Inferior parietal cortex (tissue), 1 donor: ENCODE measurements around the gene PARVB.
A peak's percentile ranks its signal among the peaks of the same experiment; 100 is the strongest.

Experiments
- DNase-seq: peaks from one replicate; pipeline ENCODE4 v3.0.0-alpha.2; 2016; ENCODE audit errors: extremely low spot score

Gene PARVB

DNA sequence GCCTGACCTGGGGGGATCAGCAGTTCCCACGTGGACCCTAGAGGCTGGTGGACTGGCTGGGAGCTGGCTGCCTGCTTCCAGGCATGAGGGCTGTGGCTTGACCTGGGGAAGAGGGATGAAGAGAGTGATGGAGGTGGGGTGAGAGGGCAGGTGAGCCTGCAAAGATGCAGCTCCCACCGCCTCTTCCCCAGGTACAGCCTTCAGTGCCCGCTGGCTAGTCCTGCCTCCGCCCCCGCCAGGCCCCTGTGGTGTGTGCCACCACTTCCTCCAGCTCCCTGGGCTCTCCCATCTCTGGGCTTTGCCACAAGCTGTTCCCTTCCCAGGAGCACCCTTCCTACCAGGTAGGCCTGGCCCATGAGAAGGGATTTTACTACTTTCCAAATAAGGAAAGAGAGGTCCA, 175.8 kb downstream of the PARVB start:
- no peak for DNase-seq

DNA sequence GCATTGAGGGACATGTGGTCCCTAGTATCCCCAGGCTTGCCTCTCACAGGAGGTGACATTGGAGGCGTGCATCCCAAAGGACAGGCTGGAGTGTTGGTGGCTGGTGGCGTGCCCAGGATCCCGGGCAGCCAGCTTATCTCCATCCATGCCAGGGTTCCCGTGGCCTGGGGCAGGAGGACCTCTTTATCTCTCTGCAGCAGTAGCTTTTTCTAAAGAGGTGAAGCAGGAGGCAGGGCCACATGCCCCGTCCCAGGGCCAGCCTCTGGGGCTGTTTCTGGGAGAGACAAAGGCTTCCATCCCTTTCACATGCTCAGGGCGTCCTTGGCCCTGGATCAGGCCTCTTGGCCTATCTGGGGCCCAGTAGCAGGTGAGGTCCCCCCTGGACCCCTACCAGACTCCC, 176.3 kb downstream of the PARVB start:
- DNase-seq, result no peak

DNA sequence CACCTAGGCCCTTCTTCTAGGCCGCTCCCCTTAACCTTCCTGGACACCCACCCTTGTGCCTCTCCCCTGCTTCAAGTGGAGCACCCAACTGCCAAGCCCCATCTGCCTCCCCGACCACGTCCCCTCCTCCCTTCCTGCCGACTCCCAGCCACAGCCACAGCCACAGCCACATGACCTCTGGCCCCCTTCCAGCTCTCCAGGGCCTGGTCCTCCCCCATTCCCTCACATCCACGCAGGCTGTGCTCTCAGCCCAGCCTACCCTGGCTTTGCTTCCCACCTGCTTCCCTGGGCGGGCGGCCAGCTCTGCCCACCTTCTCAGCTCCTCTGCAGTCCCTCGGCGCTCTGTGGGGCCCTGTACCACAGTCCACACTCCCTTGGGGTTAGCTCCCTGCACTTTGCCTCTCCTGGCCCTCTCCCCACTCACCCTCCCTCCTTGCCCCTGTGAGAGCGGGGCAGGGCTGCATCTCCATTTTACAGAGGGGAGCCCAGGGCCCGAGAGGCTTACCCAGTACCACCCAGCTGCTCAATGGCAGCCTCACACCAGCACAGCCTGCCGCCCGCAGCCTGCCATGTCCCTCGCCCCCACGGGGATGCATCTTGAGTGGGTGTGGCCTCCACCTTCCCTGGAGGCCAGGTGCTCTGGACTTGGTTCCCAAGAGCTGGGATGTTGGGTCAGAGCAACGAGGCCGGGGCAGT, 176.9 kb downstream of the PARVB start:
- DNase-seq, result no peak

DNA sequence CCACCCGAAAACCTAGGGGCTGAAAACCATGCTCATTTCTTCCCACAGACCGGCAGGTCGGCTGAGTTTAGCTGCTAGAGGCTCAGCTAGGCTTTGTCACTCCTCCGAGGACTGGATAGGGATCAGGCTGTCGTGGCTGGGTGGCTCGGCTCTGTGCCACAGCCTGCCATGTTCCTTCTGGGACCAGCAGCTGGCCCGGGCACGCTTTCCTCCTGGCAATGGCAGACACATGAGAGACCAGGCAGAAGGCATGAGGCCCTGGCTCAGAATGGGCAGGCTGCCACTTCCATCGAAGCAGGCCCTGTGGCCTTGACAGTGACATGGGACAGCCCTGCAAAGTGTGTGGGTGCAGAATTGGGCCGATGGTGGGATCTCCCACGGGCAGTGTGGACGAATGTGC, 177.6 kb downstream of the PARVB start:
- DNase-seq, result no peak

DNA sequence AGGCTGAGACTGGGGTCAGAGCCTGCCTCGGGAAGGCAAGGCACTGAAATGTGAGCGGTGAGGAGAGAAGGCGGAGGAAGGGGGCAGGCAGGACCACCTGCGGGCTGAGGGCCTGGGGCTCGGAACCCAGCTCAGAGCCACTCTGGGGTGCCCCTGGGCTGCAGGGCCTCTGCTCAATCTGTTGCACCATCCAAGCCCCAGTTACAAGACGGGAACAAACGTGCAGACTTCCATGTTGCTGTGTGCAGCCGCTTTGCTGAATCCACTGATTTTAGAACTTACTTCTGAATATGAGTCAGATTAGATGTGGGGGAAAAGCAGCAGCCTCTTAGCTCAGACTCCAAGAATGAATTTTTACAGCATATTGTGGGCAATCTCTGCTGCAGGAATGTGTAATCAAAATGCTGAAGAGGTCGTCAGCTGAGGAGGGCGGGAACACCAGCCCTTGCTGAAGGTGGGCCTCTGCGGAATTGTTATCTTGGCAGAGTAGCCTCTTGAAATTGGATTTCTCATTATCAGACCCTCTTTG, 178.2 kb downstream of the PARVB start:
- peak; percentile 27 for DNase-seq

DNA sequence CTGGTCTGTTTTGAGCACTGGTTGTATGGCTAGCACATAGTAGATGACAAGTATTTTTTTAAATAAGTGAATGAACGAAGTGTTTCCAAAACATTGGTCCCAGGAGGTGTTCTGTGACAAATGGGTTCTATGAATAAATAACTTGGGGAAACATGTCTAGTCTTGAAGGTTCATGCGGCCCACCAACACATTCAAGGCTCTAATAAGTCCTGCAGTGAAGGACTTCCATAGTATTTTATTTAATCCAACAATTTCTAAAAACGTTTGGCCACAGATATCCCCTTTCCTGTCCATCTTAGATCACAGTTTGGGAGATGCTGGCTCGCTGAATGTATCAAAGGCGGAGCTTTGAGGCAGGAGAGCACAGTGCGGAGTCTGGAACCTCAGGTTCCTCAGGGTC, 179.1 kb downstream of the PARVB start:
- DNase-seq, result no peak

DNA sequence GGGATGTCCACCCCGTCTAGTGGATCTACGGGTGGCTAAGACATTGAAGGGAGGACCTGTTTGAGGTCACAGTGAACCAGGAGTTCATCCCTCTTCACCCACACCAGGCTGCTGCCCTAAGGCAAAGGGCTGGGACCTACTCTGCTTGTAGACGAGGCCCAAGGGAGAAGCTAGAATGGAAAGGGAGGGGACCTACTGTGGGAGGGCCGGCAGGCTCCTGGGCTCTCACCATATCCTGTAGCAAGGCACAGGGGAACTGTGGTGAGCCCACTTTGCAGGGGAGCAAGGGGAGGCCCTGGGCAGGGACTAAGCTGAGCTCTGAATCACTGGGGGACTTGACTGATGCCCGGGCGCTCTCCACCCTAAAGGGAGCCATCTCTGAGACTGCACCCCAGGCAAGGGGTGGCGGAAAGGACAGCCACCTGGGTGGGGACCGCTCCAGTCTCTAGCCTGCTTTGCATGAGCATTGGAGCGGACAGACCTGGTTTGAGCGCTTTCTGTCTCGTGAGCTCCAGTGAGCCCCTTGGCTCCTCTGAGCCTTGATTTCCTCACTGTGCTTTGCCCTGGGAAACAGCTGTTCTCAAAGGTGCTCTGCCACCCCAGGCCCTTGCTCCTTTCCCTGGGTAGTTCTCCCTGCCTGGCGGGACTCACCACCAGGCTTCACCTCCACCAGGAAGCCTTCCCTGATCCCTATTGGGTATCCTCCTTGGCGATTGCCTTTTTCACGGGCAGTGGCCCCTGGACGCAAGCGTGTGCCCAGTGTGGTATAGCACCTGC, 180.8 kb downstream of the PARVB start:
- no peak for DNase-seq

DNA sequence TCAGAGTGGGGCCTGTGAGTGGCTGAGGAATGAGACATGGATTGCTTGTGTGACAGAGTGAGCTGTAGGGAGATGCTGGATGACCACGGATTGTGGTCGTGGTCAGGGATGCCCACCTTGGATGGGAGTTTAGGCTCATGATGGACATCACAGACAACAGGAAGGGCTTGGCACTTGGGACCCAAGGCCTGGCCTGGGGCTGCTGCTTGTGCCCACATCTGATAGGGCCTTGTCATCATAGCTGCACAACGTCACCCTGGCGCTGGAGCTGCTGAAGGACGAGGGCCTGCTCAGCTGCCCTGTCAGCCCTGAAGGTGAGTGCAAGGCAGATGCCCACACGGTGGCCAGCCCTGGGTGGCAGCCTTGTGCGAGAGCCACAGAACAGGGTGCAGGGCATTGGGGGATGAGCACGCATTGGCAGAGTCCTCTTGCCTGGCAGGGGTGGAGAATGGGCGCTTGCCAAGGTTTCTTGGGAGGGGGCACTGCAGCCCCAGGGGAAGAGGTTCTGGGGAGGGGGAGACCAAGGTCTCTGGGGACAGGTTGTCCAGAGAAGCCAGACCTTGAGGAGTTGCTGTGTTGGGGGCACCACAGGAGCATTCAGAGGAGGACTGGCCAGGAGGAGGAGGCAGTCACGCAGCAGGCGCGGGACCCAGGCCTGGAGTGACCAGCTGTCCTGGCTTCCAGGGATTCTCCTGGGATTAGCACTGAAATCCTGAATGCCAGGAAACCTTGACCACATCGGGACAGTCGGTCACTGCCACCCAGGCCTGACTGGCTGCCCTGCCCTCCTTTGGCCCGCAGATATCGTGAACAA, 181.6 kb downstream of the PARVB start:
- no peak for DNase-seq

DNA sequence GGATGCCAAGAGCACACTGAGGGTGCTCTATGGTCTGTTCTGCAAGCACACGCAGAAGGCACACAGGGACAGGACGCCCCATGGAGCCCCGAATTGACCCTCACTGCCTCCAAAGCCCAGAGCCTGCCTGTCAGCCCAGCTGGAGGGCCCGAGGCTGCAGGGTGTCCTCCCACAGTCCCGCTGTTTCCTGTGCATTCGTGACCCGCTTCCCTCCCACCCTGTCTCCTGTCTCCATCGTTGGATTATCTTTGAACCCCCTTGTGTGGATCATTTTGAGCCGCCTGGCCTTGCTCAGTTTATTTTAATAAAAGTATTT, 182.2 kb downstream of the PARVB start:
- no peak for DNase-seq

DNA sequence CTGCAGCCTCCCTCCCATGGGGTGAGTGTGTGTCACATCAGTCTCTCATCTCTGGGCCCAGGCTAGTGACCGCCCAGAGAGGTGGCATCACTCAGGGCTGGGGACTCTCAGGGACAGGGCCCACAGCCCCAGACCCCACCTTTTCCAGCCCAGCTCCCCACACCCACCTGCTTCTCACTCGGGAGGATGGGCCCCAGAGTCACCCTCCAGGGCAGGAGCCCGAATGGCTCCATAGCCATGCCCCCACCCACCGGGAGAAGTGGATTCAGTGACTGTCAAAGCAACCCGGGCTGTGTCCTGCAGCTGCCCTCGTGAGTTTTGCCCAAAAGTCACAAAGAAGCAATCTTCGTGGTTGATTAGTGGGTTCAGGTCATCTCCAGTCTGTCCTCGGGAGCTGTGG, 182.6 kb downstream of the PARVB start:
- no peak for DNase-seq

DNA sequence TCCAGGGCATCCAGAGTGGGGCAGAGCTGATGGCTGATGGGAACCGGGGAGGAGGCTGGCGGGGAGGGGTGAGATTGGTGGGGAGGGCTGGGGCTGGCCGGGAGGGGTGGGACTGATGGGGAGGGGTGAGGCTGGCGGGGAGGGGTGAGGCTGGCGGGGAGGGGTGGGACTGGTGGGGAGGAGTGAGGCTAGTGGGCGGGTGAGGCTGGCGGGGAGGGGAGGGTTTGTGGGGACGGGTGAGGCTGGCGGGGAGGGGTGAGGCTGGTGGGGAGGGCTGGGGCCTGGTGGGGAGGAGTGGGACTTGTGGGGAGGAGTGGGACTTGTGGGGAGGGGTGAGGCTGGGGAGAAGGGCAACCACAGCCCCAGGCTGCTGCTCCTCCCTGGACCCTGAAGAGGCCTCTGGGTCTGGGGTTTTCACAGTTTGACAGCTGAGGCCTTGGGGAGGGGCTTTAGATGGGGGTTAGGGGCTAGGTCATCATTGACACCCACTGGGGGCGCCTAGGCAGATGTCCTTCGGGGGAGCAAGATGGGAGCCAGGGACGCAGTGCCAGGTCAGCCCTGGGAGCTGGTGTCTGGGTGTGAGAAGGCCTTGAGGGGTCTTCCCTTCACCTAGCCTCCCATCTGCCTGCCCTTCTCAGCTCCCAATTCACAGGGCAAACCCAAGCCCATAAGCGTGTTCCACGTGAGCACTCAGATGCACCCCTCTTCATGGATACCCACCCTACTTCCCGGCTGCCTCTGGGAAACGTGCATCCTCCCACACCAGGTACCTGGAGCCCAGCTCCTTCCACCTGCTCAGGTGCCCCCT, 183.3 kb downstream of the PARVB start:
- DNase-seq, result no peak

DNA sequence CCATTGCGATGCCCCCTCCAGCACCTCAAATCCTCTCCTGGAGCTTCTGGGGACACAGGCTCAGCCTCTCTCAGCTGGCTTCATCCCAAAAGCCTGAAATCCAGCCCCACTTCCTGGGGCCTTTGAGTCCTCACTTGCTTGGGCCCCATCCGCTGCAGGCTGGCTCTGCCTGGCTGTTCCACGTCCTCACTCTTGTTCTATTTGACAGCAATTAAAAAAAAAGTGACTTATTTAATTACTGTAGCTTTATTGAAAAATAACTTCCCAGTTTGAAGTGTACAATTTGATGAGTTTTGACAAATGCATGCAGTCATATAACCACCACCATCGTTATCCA, 183.8 kb downstream of the PARVB start:
- no peak for DNase-seq

DNA sequence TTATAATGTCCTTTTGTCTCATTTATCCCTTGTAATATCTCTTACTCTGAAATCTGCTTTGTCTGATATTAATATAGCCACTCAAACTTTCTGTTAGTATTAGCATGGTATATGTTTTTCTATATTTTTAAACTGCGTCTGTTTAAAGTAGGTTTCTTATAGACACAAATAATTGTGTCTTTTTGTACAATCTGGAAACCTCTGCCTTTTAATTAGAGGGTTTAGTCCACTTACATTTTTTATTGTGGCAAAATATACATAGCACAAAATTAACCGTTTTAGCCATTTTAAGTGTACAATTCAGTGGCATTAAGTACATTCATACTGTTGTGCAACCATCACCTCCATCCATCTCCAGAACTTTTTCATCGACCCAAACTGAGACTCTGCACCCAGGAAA, 185.2 kb downstream of the PARVB start:
- DNase-seq, result no peak

DNA sequence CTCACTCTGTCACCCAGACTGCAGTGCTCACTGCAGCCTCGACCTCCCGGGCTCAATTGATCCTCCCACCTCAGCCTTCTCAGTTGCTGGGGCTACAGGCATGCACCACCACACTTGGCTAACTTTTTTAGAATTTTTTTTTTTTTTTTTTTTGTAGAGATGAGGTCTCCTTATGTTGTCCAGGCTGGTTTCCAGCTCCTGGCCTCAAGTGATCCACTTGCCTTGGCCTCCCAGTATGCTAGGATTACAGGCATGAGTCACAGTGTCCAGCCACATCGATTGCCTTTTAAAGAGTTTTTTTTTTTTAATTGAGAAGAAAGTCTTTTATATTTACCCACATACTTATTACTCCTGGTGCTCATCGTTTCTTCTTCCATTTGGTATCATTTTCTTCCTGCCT, 186.6 kb downstream of the PARVB start:
- no peak for DNase-seq

DNA sequence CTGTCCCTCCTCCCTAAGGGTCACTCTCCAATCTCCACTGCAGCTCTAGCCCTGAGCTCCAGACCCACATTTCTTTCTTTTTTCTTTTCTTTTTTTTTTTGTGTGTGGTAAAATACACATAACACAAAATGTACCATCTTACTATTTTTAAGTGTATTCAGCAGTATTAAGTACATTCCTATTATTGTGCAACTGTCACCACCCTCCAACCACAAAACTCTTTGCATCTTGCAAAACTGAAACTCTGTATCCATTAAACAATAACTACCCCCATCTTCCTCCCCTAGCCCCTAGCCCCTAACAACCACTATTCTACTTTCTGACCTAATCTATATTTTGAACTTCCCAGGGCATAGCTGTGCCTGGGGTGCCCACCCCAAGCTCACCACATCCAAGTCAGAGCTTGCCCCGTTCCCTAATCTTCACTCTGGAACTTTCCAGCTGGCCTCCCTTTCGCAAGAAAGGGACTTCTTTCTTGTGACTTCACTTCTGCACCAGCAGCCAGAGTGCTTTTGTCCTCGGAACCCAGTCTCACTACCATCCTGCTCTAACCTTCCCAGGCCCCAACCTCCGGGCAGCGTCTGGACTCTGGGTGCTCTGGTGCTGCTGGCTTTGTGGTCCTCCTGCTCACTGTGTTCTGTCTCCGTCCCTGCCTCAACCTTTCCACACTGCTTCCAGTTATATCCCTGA, 187.3 kb downstream of the PARVB start:
- DNase-seq, result no peak

DNA sequence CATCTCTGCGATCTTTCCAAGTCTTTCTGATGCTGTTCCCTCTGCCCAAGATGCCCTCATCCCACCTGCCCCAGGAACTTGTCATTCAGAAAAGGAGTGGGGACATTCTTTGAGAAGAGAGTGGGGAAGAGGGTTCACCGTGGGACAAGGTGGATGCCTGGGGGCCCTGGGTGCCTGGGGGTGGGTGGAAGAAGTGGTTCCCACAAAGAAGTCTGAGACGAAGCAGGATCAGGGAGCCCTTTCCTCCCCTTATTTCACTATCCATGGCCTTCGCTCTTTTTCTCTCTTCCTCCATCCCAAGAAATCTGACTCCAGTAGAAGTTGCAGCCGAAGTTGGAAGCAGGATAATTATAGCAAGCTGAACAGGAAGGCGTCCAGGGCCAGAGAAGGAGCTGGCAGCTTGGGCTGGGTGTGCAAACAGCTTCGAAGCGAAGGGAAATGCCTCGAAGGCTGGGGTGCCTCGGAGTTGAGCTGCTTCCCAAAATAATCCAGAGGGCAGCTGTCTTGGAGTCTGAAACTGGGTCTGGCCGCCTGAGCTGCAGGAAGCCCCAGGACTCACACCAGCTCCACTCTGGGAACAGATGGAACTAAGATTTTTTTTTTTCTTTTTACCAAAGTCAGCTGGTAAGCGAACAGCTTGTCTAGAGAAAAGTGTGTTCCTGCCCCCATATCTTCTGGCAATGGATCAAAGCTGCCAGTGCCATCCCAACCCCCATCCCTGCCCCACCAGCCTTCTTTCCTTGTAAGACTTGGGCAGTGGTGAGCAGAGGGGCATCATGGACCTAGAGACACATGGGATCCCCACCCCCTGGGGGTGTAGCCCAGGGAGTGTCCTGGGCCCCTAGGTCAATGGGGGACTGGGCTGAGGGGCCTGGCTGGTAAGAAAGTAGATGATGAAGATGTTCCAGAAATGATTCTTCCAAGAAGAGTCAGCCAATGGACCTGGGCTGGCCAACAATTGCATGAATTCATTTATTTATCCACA, 188.1 kb downstream of the PARVB start:
- DNase-seq, result peak; percentile 50

DNA sequence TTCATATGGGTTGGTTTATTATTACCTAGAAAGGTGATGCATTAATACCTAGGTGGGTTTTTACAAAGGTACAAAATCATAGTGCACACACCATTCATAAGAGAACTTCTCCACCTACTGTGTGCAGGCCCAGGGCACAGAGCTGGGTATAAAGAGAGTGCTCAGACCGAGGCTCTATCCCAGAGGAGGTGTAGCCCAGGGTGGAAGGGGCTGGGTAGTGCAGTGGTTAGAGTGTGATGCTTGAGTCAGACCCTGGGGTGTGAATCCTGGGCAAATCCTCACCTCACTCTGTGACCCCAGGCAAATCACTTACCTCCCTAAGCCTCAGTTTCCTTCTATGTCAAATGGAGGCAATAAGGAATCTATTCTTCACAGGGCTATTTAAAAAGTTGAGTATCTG, 188.8 kb downstream of the PARVB start:
- no peak for DNase-seq

DNA sequence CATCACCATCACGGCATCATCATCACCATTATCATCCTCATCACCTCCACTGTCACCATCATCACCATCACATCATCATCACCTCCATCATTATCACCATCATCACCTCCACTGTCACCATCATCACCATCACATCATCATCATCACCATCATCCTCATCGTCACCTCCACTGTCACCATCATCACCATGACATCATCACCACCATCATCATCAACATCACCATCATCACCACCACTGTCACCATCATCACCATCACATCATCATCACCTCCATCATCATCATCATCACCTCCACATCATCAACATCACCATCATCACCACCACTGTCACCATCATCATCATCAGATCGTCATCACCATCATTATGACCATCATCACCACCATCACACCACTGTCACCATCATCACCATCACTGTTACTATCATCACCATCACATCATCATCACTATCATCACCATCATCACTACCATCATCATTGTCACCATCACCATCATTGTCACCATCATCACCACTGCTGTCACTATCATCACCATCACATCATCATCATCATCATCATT, 189.5 kb downstream of the PARVB start:
- DNase-seq, result no peak

DNA sequence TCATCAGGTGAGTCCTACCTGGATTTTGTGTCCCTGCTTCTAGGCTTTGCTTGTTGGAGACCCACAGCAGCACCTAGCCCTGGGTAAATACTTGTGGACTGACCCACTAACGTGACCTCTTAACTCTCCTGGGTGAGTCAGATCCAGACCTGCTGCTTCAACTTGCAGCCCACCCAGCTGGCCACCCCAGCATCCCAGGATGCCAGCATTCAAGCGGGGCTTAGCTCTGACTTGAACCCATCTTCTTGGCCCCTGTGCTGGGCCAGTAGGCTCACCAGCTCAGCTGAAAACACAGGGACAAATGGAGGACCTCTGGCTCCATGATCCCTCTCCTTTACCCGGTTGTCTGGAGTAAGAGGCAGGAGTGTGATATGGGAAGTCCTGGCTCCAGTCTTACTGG, 190.1 kb downstream of the PARVB start:
- DNase-seq, result no peak

DNA sequence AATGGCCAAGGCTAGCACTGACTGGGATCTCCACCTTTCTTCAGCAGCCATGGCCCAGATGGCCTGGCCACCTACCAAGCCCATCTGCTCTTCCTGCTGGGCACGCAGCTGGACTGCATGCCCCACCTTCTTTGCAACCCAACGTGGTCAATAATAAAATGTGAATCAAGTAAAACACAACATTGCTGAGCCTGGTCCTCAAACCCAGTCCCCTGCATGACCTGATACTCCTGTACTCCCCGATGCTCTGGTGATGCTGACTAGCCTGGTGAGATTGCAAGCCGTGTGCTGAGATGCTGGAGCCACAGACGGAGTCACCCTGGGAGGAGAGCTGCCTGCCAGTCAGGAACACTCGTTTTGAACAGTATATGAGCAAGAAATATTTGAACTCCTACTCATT, 190.7 kb downstream of the PARVB start:
- DNase-seq, result no peak
